Islet of Langerhans (tissue), 1 donor: ENCODE results near the gene SPIRE2.
"Not testable (repeated sequence)": the region's sequence is repeated elsewhere in the genome, so short reads cannot be mapped to it uniquely, and the experiment has no call there.

Source experiments
- FAIRE-seq: peaks from one replicate; lab custom pipeline; 2011; peaks lifted over from hg19 to GRCh38; lab: Jason Lieb, UNC

Gene SPIRE2

DNA sequence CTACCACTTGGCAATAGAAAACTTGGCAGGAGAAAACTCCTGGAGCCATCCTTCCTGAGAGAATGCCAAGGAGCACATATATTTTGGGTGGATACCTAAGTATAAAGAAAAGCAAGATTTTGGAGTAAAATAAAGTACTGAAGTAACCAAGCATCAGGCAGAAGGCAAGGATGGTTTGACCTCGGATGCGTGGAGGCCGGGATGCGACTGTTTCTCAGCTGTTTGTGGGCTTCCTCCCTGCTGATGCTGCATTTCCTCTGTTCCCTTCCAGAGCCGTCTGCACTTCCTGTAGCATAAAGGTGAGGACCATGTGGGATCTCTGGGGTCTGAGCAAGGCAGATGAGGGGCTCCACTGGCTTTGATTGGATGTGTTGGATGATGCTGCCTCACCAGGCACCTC is 39.6 kb downstream of the SPIRE2 start:
- FAIRE-seq = no peak

DNA sequence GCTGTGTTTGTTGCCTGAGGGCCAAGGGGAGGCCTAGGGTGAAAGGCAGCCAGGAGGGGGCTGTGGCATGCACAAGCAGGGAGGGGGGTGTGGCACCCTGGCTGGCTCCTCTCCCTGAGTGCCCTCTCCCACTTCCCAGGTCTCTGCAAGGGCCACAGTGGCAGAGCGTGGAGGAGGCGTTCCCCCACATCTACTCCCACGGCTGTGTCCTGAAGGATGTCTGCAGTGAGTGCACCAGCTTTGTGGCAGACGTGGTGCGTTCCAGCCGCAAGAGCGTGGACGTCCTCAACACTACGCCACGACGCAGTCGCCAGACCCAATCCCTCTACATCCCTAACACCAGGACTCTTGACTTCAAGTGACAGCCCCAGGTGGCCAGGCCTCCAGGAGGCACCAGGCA is 41.6 kb downstream of the SPIRE2 start:
- FAIRE-seq = no peak

DNA sequence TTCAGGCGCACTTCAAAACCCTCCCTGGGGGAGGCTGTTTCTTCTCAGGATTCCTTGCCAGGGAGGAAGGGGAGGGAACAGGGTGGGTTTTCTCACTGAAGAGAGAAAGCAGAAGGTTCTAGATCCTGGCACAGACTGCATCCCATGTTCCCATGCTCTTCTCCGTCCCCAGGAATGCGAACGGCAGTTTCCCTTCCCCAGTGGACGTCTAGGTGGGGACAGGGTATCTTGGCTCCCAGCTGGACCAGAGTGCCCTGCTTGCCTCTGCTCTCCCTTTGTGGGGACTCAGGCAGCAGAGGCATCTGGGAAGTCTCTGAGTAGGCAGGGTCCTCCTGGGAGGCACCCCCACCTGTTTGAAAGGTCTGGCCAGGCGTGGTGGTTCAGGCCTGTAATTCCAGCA is 42.2 kb downstream of the SPIRE2 start:
- no peak for FAIRE-seq

DNA sequence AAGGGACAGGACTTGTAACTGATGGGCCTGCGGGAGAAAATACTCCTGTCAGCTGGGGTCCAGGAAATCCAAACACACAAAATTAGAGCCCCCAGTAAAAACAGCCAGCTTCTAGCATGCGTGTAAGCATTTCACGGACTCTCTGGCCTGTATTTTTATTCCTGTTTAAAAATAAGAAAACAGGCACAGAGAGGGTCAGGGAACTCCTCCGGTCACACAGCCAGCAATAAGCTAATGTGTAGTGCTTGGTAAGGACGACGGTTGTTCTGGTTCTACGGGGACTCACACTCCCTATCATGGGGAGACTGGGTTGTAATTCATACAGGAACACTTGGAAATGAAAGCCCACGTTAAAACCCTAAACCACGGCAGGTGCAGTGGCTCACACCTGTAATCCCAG is 43.6 kb downstream of the SPIRE2 start:
- no peak for FAIRE-seq

DNA sequence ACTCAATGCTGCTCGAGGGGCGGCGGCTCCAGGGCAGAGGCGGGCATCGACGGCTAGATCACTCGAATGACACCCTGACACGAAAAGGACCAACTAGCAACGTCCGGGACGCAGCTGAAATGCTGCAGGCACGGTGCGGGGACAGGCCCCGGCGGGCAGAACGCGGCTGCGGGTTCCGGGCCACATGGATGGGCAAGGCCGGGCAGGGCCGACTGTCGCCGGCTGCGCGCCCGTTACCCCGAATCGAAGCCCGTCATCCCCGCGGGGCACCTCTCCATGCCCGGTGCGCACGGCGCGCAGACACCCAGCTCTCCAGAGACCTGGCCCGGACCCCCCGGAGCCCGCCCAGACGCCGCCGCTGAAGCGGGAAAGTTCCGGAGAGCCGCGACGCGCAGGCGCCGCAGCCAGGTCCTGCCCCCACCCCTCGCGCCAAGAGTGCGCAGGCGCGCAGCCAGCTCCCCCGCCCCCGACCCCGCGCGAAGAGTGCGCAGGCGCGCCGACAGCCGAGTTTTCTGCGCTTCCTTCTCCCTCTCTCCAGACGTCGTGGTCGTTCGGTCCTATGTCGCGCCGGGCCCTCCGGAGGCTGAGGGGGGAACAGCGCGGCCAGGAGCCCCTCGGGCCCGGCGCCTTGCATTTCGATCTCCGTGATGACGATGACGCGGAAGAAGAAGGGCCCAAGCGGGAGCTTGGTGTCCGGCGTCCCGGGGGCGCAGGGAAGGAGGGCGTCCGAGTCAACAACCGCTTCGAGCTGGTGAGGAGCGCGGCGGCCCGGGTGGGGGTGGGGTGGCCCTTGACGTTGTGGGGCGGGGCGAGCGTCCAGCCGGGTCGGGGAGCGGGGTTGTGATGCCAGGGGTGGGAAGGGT is 45.1 kb downstream of the SPIRE2 start, which contains the start of gene TCF25:
Gene TCF25 (plus strand): TSS at position 484 of the 863 bp plus-strand sequence. CDS start 76 bp downstream, at position 560.
- FAIRE-seq = no peak

DNA sequence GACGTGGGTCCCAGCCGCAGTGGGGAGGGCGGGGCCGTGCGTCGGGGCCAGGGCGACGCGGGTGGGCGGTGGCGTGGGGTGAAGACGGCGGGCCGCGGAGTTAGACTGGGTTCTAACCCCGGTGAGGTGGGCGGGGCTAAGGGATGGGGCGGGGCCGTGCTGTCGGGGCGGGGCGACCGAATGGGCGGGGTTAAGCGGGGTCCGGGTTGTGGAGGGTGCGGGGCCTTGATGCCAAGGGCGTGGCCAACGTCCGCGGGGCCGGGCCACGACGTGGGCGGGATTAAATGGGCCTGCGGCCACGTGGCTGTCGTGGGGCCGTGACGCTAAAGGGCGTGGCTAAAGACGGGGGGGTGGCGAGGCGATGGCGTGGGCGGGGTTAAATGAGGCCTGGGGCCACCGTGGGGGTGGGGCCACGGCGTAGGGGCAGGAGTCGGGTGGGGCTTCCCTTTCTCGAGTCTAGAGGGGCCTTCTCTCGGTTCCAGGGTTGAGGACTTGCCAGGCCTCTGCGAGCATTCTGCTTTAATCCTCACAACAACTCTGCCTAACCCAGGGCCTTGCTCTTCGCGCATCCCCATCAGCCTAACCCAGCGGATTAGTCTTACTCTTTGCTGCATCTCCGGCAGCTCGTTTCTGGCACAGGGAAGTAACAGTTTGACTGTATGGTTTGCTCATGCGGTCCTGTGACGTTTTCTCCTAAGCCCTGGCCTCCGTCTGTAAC is 45.9 kb downstream of the SPIRE2 start:
- FAIRE-seq = no peak

DNA sequence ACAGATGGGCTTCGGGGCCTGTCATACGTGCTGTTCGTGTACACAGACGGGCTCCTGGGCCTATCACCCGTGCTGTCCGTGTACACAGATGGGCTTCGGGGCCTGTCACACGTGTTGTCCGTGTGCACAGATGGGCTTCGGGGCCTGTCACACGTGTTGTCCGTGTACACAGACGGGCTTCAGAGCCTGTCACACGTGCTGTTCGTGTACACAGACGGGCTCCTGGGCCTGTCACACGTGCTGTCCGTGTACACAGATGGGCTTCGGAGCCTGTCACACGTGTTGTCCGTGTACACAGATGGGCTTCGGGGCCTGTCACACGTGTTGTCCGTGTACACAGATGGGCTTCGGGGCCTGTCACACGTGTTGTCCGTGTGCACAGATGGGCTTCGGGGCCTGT is 50.8 kb downstream of the SPIRE2 start:
- FAIRE-seq = not testable (repeated sequence)

DNA sequence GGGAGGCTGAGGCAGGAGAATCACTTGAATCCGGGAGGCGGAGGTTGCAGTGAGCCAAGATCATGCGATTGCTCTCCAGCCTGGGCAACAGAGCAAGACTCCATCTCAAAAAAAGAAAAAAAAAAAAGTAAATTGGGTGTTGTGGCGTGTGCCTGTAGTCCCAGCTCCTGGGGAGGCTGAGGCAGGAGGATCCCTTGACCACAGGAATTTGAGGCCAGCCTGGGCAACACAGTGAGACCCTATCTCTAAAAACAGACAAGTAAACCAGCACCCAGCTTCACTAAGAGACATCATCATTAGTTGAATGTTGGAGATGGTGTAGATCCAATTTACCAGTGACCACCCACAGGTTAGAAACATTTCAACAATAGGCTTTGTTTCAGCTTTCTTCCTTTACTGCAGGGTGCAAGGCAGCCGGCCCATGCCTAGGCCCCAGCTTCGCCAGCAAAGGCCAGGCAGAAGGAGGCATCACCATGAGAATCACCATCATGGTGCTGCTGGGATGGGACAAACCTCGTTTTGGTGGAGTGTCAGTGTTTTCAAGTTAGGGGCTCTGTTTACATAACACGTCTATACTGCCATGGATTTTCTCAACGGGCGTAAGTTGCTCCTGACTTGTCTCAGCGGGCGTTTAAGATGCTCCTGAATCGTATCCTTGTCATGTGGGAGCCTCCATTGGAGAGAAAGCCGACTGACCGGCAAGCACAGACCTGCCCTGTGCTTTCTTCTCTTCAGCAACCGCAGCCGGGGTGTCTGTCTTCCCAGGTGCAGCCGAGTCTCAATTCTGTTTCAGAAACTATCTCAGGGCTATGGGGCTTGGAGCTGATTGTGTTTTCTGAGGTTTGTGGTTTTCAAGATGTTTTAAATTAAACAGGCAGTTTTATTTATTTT is 52.4 kb downstream of the SPIRE2 start:
- no peak for FAIRE-seq

DNA sequence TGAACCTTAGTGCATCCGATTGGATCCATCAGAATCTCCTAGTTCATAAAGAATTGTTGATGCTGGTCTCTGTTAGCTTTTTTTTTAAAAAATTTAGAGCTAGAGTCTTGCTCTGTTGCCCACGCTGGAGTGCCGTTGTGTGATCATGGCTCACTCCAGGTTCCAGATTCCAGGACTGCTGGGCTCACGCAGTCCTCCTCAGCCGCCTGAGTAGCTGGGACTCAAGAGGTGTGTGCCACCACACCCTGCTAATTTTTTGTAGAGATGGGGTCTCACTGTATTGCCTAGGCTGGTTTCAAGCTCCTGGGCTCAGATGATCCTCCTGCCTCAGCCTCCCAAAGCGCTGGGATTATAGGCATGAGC is 53.1 kb downstream of the SPIRE2 start:
- FAIRE-seq = no peak

DNA sequence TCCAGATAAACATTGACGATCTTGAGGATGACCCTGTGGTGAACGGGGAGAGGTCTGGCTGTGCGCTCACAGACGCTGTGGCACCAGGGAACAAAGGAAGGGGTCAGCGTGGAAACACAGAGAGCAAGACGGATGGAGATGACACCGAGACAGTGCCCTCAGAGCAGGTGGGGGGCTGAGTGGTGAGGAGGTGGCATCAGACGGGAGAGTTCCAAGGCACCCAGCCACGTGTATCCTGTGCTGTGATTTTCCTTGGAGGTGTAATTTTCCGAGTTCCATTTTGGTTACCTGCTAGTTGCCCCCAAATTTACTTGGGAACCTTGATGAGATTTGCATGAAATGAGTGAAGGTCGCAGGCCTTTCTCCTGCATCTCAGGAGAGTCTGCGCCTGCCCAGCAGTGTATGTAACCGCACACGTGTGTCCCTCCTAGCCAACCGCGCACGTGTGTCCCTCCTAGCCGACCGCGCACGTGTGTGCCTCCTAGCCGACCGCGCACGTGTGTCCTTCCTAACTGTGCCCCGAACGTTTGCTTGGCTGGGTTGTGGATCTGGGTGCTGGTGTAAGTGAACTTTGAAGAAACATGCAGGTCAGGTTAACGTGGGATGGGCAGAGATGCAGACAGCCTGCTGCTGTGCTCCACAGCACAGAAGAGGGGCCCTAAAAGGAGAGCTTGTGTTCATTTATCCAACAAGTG is 55.2 kb downstream of the SPIRE2 start:
- no peak for FAIRE-seq

DNA sequence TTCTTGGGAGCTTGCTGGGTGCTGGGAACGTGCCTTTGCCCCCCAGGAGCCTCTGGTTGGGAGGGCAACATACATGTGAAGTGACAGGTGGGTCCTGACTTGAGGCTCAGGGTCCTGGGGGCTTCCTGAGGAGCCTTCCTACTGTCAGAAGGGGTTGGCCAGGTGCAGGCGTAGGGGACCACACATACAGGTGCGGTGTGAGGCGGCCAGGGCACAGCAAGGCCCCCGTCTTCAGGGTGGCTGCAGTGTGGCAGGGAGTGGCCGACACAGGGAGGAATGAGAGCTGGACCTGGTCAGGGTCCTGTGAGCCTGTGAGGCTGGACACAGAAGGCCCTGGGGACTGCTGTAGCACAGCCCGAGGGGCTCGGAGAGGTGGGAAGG is 55.8 kb downstream of the SPIRE2 start:
- FAIRE-seq = no peak

DNA sequence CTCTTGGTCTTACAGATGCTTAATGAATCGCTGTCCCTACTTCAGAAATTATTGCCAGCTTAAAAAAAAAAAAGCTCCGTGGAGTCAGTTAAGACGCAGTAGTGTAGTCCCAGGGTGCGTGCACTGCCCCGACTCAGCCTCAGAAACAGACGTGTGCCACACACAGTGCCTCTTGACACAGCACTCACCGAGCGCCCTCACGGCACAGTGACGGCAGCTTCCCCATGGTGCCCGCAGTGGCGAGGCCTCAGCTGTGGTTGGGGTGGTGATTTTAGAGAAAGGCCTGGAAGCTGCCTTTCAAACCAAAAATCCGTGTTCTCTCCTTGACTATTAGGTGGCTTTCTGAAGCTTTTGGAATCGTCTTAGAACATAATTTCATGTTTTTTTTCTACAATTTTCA is 59.0 kb downstream of the SPIRE2 start:
- no peak for FAIRE-seq

DNA sequence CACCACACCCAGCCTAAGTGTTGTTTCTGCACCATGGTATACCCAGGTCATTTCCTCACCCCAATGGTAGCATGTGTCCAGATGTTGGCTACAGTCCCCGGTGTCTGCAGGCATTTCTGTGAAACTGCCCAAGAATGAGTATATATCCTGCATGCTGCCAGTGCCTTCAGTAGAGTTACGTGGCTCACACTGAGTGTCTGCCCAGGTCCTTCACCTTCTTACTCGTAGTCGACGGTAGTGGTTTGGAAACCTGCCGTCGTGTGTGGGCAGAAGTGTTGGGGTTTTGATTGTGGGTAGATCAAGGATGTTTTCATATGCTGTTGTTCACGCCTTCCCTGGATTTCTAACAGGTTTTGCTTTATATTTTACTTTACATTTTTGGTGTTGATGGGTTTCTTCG is 61.9 kb downstream of the SPIRE2 start:
- FAIRE-seq = no peak

DNA sequence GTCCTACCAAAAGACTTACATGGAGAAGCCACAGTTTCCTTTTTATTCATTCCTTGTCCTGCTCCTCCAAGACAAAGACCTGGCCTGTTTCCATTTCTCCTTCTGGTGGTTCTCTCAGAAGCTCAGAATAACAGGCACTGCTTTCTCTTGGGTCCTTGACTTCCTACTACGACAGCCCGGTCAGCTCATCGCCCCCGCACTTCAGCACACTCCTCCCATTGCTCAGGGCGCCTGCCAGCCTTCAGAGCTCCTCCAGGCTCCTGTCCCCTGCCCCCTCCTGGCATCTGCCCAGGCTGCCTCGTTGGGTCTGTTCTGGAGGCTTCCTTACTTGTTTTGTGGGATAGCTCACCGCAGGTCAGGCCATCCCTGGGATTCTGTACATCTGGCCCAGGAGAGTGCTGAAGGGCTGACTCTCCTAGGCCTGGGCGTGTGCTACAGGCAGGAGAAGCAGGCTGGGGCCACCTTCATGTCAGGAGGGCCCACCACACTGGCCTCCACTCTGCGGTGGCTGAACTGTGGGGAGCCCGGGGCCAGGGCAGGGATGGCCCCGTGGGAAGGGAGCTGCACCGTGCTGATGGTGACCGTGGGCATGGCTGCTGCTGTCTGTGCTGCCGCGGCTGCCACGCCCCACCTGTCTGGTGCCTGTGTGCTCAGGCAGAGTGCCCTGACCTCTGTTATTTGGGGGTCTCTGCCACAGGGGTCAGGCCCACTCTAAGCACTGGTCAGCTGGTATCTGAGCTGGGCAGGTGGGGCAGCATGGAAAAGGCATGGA is 62.8 kb downstream of the SPIRE2 start:
- FAIRE-seq = no peak

DNA sequence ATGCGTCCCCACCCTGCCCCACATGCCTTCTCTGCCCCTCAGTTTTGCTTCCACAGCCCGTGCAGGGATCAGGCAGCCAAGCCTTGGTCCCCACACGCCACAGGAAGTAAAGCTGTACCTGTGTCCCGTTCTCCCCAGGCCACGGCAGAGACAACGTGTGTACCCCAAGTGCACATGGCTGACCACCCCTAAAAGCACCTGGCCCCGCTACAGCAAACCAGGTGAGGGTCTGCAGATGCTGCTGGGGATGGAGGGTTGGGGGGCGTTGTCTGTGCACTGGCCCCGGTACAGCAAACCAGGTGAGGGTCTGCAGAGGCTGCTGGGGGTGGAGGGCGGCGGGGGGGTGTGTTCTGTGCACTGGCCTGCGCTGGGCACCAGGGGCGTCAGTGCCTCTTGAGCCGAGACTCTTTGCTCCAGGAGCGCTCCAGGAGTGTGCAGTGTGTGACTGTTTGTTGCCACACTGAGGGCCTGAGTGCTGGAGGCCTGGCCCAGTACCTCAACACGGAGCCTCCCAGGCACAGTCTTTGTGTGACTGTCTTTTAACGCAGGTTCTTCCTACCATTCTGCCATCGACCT is 63.9 kb downstream of the SPIRE2 start:
- no peak for FAIRE-seq

DNA sequence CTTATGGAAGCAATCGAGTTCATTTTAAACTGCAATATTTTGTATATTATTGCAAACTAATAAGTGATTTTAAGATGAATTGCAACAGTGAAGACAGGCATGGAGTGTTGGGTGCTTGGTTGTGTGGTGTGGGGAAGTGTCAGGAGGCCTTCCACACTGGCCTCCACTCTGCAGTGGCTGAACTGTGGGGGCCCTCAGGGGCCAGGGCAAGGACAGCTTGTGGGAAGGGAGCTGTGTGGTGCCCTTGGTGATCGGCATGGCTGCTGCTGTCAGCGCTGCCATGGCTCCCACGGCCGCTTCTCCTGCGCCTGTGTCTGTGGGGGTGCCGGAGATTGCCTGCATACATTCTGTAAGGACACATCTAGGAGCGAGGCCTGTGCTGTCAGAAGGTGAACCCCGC is 64.4 kb downstream of the SPIRE2 start:
- no peak for FAIRE-seq

DNA sequence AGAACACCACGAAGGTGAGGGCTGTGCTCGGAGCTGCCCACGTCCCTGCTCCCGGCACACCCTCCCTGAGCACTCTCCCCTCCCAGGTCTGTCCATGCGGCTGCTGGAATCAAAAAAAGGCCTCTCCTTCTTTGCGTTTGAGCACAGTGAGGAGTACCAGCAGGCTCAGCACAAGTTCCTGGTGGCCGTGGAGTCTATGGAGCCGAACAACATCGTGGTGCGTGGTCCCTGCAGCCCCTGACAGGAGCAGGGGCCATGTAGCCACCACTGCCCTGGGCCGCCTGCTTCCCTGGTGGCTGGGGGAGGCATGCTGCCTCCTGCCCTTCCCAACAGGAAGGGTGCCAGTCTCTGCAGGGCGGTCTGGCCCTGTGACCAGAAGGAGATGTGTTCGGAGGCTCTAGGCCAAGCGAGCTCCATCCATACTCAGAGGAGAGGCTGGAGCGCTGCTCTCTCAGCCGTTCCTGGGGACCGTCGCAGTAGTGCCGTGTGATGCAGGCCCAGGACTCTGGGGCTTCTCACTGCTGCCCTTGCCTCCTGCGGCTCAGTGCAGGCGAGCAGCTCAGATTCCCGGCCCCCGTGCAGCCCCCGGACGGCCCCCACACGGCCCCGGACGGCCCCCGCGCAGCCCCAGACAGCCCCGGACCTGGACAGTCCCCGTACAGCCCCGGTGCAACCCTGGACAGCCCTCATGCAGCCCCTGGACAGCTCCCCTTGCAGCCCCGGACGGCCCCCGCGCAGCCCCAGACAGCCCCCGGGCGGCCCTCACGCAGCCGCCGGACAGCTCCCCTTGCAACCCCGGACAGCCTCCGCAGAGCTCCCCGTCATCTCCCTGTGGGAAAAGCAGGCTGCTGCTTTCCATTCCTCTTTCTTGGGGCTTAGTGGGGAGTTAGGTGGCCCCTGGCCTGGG is 65.6 kb downstream of the SPIRE2 start:
- FAIRE-seq = no peak

DNA sequence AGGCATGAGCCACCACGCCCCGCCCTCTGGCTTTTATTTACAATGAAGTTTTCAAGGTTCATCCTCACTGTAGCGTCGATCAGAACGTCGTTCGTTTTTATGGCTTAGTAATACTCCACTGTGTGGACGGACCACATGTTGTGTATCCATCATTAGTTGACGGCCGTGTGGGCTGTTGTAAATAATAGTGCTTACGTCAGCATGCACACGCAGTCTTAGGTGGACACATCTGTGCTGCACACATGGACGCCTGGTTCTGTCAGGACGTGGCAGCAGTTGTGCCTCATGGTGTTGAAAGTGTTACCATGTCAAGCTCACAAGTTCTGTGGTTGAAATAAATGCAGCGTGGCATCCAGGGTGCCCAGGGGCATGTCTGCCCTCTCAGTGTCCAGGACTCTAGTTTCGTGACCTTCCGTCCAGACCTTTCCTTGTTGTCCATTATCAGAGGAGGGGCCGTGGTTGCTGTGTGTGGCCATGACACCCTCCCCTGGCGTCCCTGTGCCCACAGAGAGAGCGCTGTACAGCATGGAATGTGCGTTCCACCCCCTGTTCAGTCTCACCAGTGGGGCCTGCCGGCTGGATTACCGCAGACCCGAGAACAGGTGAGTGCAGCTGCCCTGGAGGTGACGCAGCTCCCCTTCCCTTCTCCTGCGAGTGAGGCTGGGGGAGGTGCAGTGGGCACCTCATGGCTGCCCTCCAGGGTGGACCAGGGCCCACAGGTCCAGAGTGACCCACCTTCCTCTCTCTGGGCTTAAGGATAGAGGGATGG is 67.4 kb downstream of the SPIRE2 start:
- FAIRE-seq = no peak

DNA sequence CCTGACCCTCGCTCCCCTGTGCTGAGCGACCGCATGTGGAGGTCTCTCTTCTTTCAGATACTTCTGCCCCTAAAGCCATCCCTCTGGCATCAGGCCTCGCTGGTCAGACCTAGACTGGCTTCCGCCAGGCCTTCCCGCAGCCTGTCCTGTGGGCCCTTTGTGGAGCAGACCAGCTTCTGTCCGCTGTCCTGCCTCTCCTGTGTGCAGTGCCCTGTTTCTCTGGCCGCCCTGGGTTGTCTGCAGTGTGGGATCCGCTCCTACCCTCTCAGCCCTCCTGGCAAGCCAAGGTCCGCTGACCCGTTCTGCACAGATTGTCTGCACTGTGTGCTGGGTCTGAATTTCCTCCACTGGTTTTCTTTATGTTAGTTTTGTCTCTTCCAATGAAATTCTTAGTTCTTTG is 68.9 kb downstream of the SPIRE2 start:
- FAIRE-seq = no peak
